Mucosa of descending colon (tissue), 3 donors: ENCODE results near the gene TBC1D2. TPM values are rescaled to one million over a fixed set of nuclear protein-coding genes. Genes with fewer than 3 reads are reported as not detected.

ENCODE experiments used
- ATAC-seq: fragments of 200-7000 bp; cut with Tn5 transposase; one replicate; pipeline ENCODE4 v1.9.1; 2020; ENCODE audit warnings: mild to moderate bottlenecking, moderate library complexity
- DNase-seq, 3 donors: peaks; one replicate each; pipeline ENCODE4 v3.0.0-alpha.2; 2020
- H3K36me3 ChIP-seq: fragments of 200-600 bp; one replicate; pipeline ENCODE4 v1.8.0; 2021; ENCODE audit warnings: low read depth, mild to moderate bottlenecking
- H3K4me1 ChIP-seq: fragments of 200-600 bp; one replicate; pipeline ENCODE4 v1.8.0; 2021; ENCODE audit warnings: low read depth, mild to moderate bottlenecking
- H3K4me3 ChIP-seq: fragments of 200-600 bp; one replicate; pipeline ENCODE4 v1.8.0; 2021; ENCODE audit warnings: mild to moderate bottlenecking
- H3K9me3 ChIP-seq: fragments of 200-600 bp; one replicate; pipeline ENCODE4 v1.8.0; 2021; ENCODE audit warnings: mild to moderate bottlenecking
- intact Hi-C, 2 donors: fragments of 100-400 bp; cut with DNase I in 1 of 2; cut with micrococcal nuclease in 1 of 2; formaldehyde crosslinking; loops; one replicate each; pipeline versions ENCODE4 v1.11.0 to v1.11.1; 2022; cut with DNase I, micrococcal nuclease
- total RNA-seq, 3 donors: library from RNA; stranded (reverse); fragmentation: NEBNext Ultra II Directional in 2 of 3; extraction: Animal tissue kit (Norgen Biotek cat#: 25700) in 2 of 3; gene quantifications; one replicate each; pipeline versions ENCODE4 v1.2.1 to v1.2.4, GENCODE V29; 2021 to 2023
- TF ChIP-seq, protein P1 (sequence below): fragments of 200-600 bp; IDR thresholded peaks from one replicate; pipeline ENCODE4 v1.8.0; 2022; ENCODE audit warnings: antibody characterized with exemption, mild to moderate bottlenecking
- donor health status: DM: no; HTN: no; CAD: no; lungs with moderate emphysema.
- donor health status: DM: no; HTN: no; CAD: no.
- donor health status: DM: no; HTN: yes; CAD: no.

TBC1D2 gene
- total RNA-seq, 3 donors from 2014 or later: 19.5 to 33.5 (median 26.9) TPM

DNA sequence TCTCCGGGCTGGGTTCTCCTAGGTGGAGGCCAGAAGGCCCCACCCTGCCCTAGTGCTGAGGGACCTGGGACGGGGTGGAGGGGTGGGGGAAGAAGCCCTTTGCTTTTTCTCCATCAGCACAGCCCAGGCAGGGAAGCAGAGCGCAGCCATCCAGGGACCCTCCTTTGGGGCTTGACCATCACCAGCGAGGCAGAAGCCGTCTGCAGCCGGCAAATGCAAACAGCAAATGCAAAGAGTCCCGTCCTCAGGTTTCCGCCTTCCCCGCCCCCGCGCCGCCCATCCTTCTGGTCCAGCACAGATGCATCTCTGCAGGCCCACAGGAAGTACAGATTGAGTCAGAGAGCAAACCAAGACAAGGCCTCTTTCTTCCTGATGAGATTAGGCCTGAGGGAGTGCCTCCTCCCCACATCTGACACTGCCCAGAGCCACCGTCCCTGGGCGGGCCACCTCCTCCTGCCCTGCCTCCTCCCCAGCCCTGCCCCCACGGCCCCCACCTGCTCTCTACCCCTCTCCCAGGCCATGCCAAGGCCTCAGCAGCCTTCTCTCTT, 86.4 kb downstream of the TBC1D2 start:
- DNase-seq: peak; percentile 53 to 76 (median 67)
- ATAC-seq: peak; percentile 91
- intact Hi-C loops: no loop called here
- no peaks in the 10 kb centered on the region for H3K9me3 ChIP-seq
- no peaks in the 10 kb centered on the region for H3K36me3 ChIP-seq
- H3K4me1 ChIP-seq: peaks cover 12% of the 10 kb centered on the region
- TF ChIP-seq, protein P1, sequence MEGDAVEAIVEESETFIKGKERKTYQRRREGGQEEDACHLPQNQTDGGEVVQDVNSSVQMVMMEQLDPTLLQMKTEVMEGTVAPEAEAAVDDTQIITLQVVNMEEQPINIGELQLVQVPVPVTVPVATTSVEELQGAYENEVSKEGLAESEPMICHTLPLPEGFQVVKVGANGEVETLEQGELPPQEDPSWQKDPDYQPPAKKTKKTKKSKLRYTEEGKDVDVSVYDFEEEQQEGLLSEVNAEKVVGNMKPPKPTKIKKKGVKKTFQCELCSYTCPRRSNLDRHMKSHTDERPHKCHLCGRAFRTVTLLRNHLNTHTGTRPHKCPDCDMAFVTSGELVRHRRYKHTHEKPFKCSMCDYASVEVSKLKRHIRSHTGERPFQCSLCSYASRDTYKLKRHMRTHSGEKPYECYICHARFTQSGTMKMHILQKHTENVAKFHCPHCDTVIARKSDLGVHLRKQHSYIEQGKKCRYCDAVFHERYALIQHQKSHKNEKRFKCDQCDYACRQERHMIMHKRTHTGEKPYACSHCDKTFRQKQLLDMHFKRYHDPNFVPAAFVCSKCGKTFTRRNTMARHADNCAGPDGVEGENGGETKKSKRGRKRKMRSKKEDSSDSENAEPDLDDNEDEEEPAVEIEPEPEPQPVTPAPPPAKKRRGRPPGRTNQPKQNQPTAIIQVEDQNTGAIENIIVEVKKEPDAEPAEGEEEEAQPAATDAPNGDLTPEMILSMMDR: no peak
- no peak overlapping the region for H3K4me3 ChIP-seq

DNA sequence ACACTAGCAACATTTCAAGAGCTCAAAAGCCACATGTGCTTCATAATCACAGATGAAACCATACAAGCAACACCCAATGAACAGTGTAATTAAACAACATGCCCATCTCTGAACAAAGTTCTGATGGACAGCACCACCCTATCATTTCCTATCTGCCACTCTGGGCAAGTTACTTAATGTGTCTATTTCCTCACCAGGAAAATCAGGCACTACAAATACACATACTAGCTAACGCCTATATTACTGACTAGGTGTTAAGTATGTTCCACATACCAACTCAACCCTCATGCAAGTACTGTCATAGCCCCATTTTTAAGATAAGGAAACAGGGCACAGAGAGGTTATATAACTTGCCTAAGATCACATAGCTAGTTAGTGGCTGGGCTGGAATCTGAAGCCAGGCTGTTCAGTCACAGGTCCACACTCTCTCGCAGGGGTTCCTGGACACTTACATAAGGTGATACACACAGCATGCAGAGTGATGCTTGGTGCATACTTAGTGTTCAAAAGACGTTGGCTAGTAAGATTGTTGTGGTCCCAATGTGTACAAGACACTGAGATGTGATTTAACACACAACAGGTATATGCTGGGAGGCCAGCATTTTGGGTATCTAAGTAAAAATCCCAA, 87.2 kb downstream of the TBC1D2 start:
- Histone ChIP-seq H3K36me3 (no peaks in the 10 kb centered on the region), H3K4me3 (no peak overlapping the region), H3K9me3 (no peaks in the 10 kb centered on the region), H3K4me1 (peaks cover 15% of the 10 kb centered on the region)
- ATAC-seq (no peak), DNase-seq (peak in 1 of 3 donors; percentile 1)
- TF ChIP-seq, protein P1: no peak
- intact Hi-C loops: no loop called here

DNA sequence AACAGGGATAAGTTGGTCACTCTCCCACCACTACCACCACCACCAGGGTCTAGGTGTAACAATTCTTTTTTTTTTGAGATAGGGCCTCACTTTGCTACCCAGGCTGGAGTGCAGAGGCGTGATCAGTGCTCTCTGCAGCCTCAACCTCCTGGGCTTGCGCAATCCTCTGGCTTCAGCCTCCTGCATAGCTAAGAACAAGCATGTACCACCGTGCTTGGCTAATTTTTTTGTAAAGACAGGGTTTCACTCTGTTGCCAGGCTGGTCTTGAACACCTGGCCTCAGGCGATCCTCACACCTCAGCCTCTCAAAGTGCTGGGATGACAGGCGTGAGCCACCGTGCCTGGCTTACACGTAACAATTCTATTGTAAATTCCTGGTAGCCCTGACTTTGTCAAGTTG, 90.5 kb downstream of the TBC1D2 start:
- ATAC-seq: no peak
- Histone ChIP-seq H3K4me3 (no peak overlapping the region), H3K9me3 (no peaks in the 10 kb centered on the region), H3K4me1 (peaks cover 18% of the 10 kb centered on the region), H3K36me3 (no peaks in the 10 kb centered on the region)
- TF ChIP-seq, protein P1: no peak
- peak in 1 of 3 donors; percentile 9 for DNase-seq
- intact Hi-C loops: no loop called here

DNA sequence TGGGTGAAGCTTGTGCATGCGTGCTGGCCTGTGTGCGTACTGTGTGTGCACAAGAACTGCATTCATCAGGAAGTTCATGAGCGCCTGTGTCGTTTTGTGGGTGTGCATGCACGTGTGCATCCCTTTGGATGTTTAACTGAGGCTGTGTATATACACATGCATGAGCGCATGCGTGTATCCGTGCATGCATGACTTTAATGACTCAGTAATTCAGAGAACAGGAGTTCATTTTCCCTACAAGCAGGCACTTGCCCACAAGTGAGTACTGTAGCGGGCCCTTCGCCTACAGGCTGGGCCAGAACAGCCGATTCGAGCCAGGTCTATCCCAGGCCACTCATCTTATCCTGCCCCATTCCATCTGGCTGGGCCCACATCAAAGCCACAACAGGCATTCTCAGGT, 92.8 kb downstream of the TBC1D2 start:
- intact Hi-C loops: no loop called here
- no peaks in the 10 kb centered on the region for H3K36me3 ChIP-seq
- TF ChIP-seq, protein P1: no peak
- ATAC-seq (no peak), DNase-seq (peak in 1 of 3 donors; percentile 26)
- H3K9me3 ChIP-seq: no peaks in the 10 kb centered on the region
- no peak overlapping the region for H3K4me3 ChIP-seq
- H3K4me1 ChIP-seq: peaks cover 13% of the 10 kb centered on the region

DNA sequence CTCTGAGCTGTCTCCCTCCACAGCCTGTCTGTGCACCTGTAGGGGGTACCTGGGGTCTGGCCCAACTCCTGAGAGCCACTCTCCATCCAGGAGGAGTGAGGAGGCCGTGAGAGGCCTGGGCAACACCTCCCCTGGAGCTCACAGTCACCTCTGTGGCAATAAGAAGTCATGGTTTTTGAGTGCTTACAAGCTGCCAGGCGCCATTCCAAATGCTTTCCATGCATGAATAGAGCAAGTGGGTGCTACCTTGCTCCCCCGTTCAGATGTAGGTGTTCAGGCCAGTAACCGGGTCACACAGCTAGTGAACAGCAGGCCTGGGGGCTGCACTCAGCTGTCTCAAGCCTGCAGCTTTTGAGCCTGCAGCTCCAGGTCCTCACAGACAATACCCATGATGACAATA, 93.6 kb downstream of the TBC1D2 start:
- peaks cover 13% of the 10 kb centered on the region for H3K4me1 ChIP-seq
- no peaks in the 10 kb centered on the region for H3K9me3 ChIP-seq
- no peaks in the 10 kb centered on the region for H3K36me3 ChIP-seq
- no peak for ATAC-seq
- no peak overlapping the region for H3K4me3 ChIP-seq
- peak in 1 of 3 donors; percentile 25 for DNase-seq
- intact Hi-C loops: no loop called here
- TF ChIP-seq, protein P1: no peak
